Activated effector memory CD4-positive, alpha-beta T cell treated with anti-CD3 and anti-CD28 coated beads, Interleukin-2, amount 50 U/mL, for 16 hours (primary cell): ENCODE measurements around the gene TRPM3.

Experiments
- DNase-seq: peaks from one replicate; pipeline ENCODE4 v3.0.0-alpha.2; 2020

Gene TRPM3

GRCh38 chr9:70941191-70941590, 180.2 kb downstream of the TRPM3 start:
- DNase-seq, result no peak

- no peak for DNase-seq
Measured at GRCh38 chr9:70940605-70941004, 180.8 kb downstream of the TRPM3 start.

GRCh38 chr9:70936536-70936935, 184.9 kb downstream of the TRPM3 start:
- DNase-seq, result no peak

GRCh38 chr9:70935856-70936255, 185.6 kb downstream of the TRPM3 start:
- no peak for DNase-seq

GRCh38 chr9:70934642-70935041, 186.8 kb downstream of the TRPM3 start:
- no peak for DNase-seq

GRCh38 chr9:70933321-70933720, 188.1 kb downstream of the TRPM3 start:
- no peak for DNase-seq

- DNase-seq, result no peak
Measured at GRCh38 chr9:70932097-70932496, 189.3 kb downstream of the TRPM3 start.

GRCh38 chr9:70927530-70927929, 193.9 kb downstream of the TRPM3 start:
- no peak for DNase-seq

- DNase-seq, result no peak
Measured at GRCh38 chr9:70924895-70925547, 196.4 kb downstream of the TRPM3 start.

GRCh38 chr9:70924380-70924779, 197.0 kb downstream of the TRPM3 start:
- DNase-seq, result no peak

GRCh38 chr9:70923961-70924360, 197.5 kb downstream of the TRPM3 start:
- no peak for DNase-seq

GRCh38 chr9:70921136-70921535, 200.3 kb downstream of the TRPM3 start:
- no peak for DNase-seq

GRCh38 chr9:70917277-70917676, 204.1 kb downstream of the TRPM3 start:
- no peak for DNase-seq

- no peak for DNase-seq
Measured at GRCh38 chr9:70911791-70912190, 209.6 kb downstream of the TRPM3 start.

GRCh38 chr9:70910598-70910997, 210.8 kb downstream of the TRPM3 start:
- DNase-seq, result no peak

- no peak for DNase-seq
Measured at GRCh38 chr9:70902692-70903131, 218.7 kb downstream of the TRPM3 start.

GRCh38 chr9:70902171-70902570, 219.2 kb downstream of the TRPM3 start:
- DNase-seq, result no peak

- DNase-seq, result no peak
Measured at GRCh38 chr9:70901746-70902145, 219.7 kb downstream of the TRPM3 start.

GRCh38 chr9:70901013-70901412, 220.4 kb downstream of the TRPM3 start:
- no peak for DNase-seq

GRCh38 chr9:70893580-70894122, 227.8 kb downstream of the TRPM3 start:
- DNase-seq, result no peak

GRCh38 chr9:70888471-70888870, 232.9 kb downstream of the TRPM3 start:
- DNase-seq, result no peak

- DNase-seq, result no peak
Measured at GRCh38 chr9:70887826-70888225, 233.6 kb downstream of the TRPM3 start.

- DNase-seq, result no peak
Measured at GRCh38 chr9:70883963-70884793, 237.2 kb downstream of the TRPM3 start.

- no peak for DNase-seq
Measured at GRCh38 chr9:70883056-70883455, 238.4 kb downstream of the TRPM3 start.
